ENCODE results near the gene SRA1. TPM values are rescaled to one million over a fixed set of nuclear protein-coding genes. Genes with fewer than 3 reads are reported as not detected.

SRA1 gene
- total and polyA plus RNA-seq, 2 of the 8 experiments (the other 6 are each of a cell fraction or from before 2014, with no cell fraction given): 27.4 to 39.4 TPM

DNA sequence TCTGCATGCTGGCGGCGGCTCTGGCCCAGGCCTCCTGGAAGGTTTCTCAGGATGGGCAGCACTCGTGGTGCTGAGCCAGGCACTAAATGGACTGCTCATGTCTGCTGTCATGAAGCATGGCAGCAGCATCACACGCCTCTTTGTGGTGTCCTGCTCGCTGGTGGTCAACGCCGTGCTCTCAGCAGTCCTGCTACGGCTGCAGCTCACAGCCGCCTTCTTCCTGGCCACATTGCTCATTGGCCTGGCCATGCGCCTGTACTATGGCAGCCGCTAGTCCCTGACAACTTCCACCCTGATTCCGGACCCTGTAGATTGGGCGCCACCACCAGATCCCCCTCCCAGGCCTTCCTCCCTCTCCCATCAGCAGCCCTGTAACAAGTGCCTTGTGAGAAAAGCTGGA, 10.6 kb upstream of the SRA1 start:
- POLR2A ChIA-PET (ENCODE audit: partially characterized antibody): interaction anchor here (0.7 to 10.0 kb wide), 3 partner anchors 11 to 22 kb away, joined by 3 to 94 read pairs (median 25); partner anchors contain the start of genes EIF4EBP3 and SRA1
- H3K79me1 ChIP-seq (ENCODE audit: low read depth, low read length): peaks cover 7% of the 10 kb centered on the region
- CTCF ChIA-PET (ENCODE audit: partially characterized antibody): interaction anchor here (1.6 to 3.4 kb wide), 2 partner anchors 10 to 34 kb away, joined by 3 to 20 read pairs; no protein-coding TSS in a partner anchor

More for the DNA sequence above, 10.6 kb upstream of the SRA1 start:
- peaks cover 3 to 9% of the 10 kb centered on the region in 2 experiments; a peak in 3 of 4 replicates for H3K79me2 ChIP-seq (ENCODE audit: control insufficient read depth in 1 of 2, insufficient read depth in 2 of 2, low read length in 2 of 2)
- H2BK12ac ChIP-seq (ENCODE audit: low read depth, low read length): no peak overlapping the region
- no peak overlapping the region for H3K9ac ChIP-seq (replicated peaks in 1 of 4; ENCODE audit: extremely low read depth in 1 of 4, low read depth in 3 of 4, low read length in 3 of 4)
- H2BK15ac ChIP-seq (ENCODE audit: low read length): no peak overlapping the region
- no peaks in the 10 kb centered on the region; a peak in 1 of 7 replicates for H3K27me3 ChIP-seq (replicated peaks in 1 of 4; ENCODE audit: control insufficient read depth in 3 of 4, extremely low read depth in 1 of 4, insufficient read depth in 3 of 4, low read length in 3 of 4)
- no peak overlapping the region for H3K56ac ChIP-seq (replicated peaks; ENCODE audit: insufficient read length, low read depth, low read length)
- H3K36me3 ChIP-seq (ENCODE audit: control insufficient read depth in 2 of 4, insufficient read depth in 4 of 4, low read length in 3 of 4): peaks cover 0 to 18% (median 13%) of the 10 kb centered on the region in 4 experiments; a peak in 4 of 8 replicates
- no peak overlapping the region for H2BK120ac ChIP-seq (replicated peaks; ENCODE audit: low read depth, low read length)
- no peak overlapping the region for H3K27ac ChIP-seq (ENCODE audit: low read depth, low read length)
- H3K23ac ChIP-seq (ENCODE audit: insufficient read length): no peak overlapping the region
- H2AK5ac ChIP-seq (ENCODE audit: low read depth, low read length): no peak overlapping the region
- 91% methylated on average over 13 of the region's 13 CpGs; no CpG with 5 or more reads in 1 of the 2 experiments for WGBS, 2 experiments (ENCODE audit: extremely low coverage in 1 of 2, insufficient coverage in 1 of 2, insufficient read length in 1 of 2, insufficient replicate concordance in 2 of 2, low coverage in 1 of 2, low lambda C conversion rate in 2 of 2, missing lambda C conversion rate in 1 of 2)
- H4K20me1 ChIP-seq (replicated peaks in 1 of 2; ENCODE audit: control insufficient read depth in 1 of 2, insufficient read depth in 2 of 2, low read length in 2 of 2): no peaks in the 10 kb centered on the region
- no peak for TF ChIP-seq RXRA (IDR thresholded peaks at IDR 0.05; ENCODE audit: insufficient read depth, low read depth, low read length)
- no peak for TF ChIP-seq KDM5A (IDR thresholded peaks at IDR 0.05; ENCODE audit: low read length)
- no peak for TF ChIP-seq FOSL1 (IDR thresholded peaks at IDR 0.05; ENCODE audit: insufficient read depth, low read depth, low read length)
- no peak for TF ChIP-seq YY1 (IDR thresholded peaks at IDR 0.05; ENCODE audit: low read depth, low read length)
- no peak for TF ChIP-seq SP2 (IDR thresholded peaks at IDR 0.05; ENCODE audit: low read length)
- TF ChIP-seq SIX5 (IDR thresholded peaks at IDR 0.05; ENCODE audit: low read depth, low read length): no peak
- TF ChIP-seq, protein P1, sequence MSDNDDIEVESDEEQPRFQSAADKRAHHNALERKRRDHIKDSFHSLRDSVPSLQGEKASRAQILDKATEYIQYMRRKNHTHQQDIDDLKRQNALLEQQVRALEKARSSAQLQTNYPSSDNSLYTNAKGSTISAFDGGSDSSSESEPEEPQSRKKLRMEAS (IDR thresholded peaks at IDR 0.05): no peak
- H4K91ac ChIP-seq (replicated peaks; ENCODE audit: insufficient read length, low read length): no peak overlapping the region
- H3K4ac ChIP-seq (replicated peaks; ENCODE audit: insufficient read length, low read depth, low read length): no peak overlapping the region
- DNase-seq (ENCODE audit: low read depth in 1 of 2, low spot score in 2 of 2) (no peak), FAIRE-seq (no peak)
- H2BK5ac ChIP-seq (ENCODE audit: low read depth, low read length): no peak overlapping the region
- H3K4me2 ChIP-seq (ENCODE audit: insufficient read depth in 1 of 2, low read depth in 2 of 2, low read length in 2 of 2): no peak overlapping the region
- no peak overlapping the region for H2BK20ac ChIP-seq (ENCODE audit: low read length)
- H3K14ac ChIP-seq (ENCODE audit: insufficient read length): no peak overlapping the region
- no peaks in the 10 kb centered on the region for H3K9me3 ChIP-seq (ENCODE audit: insufficient read depth in 2 of 2, low read depth in 1 of 2, low read length in 1 of 2)
- no peak overlapping the region for H3K18ac ChIP-seq (ENCODE audit: extremely low read depth, low read length)
- H3K4me1 ChIP-seq (replicated peaks in 1 of 4; ENCODE audit: control insufficient read depth in 3 of 4, insufficient read depth in 4 of 4, low read length in 3 of 4): peaks cover 0 to 11% (median 4%) of the 10 kb centered on the region in 4 experiments; a peak in 5 of 7 replicates
- no peak overlapping the region for H2AFZ ChIP-seq (ENCODE audit: low read length)
- no peak overlapping the region for H3K4me3 ChIP-seq (ENCODE audit: extremely low read depth in 1 of 4, insufficient read depth in 2 of 4, low read depth in 3 of 4, low read length in 4 of 4)
- no peak overlapping the region; the same call in 1 of the 2 replicates for H4K8ac ChIP-seq (ENCODE audit: extremely low read depth, insufficient read depth, low read length)
- H3K23me2 ChIP-seq (ENCODE audit: low read depth, low read length): peaks cover 13% of the 10 kb centered on the region
- no peak overlapping the region for H4K5ac ChIP-seq (ENCODE audit: insufficient read length, low read depth, low read length)

Measured in H1 (cell line).